HUDEP-2 (cell line): ENCODE data around the gene CFAP54.

ENCODE experiments used
- DNase-seq, 76 experiments: peaks; one replicate each; lab custom pipeline; 2025; ENCODE audit not compliant: unreplicated experiment in 76 of 76; lab: John Stamatoyannopoulos, UW

CFAP54 gene

DNA sequence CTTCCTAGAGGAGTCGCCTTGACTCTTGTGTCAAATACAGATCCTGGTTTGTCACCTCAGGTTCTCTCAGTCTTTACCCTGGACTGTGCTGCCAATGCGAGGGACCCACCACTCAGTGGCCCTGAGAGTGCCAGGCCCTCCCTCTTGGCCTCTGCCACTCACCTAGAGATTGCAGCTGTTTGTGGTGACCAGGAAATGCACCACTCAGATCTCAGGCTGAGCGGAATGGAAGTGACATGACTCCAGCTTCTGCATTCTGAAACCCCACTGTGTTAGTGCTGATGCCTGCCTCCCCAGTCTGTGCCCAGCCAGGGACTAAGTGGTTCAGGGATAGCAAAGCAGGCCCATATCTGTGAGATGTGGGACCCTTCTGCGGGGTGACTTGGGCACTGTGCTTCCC is 389.9 kb downstream of the CFAP54 start:
- DNase-seq = no peak

DNA sequence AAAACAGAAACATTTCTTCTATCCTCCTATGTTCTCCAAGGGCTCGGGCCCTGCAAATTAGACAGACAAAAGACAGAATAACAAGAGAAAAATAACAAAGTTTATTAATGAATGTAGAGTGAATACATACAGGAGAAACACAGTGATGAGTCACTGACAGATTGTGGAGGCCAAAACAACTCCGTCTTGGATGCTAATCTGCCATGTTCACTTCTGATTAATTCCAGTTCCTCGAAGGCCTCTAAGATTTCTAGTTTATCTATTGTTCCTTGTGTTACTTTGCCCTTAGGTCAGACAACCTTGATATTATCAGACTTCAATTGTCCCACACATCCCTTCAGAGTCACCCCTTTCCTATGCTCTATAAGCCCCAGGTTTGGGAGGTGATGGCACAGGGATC is 390.8 kb downstream of the CFAP54 start:
- DNase-seq = peak in 15 of 76 experiments; percentile 3 to 50 (median 14)

DNA sequence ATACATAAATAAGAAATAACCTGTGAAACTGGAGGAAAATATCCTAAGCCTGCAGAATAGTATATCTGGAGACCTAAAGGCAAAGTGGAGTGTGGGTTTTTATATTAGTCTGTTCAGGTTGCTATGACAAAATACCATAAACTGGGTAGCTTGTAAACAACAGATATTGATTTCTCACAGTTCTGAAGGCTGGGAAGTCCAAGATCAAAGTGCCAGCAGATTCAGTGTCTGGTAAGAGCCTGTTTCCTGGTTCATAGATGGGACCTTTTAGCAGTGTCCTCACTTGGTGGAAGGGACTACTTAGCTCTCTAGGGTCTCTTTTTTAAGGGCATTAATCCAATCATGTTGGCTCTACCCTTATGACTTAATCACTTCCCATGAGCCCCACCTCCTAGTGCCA is 392.2 kb downstream of the CFAP54 start:
- no peak for DNase-seq

DNA sequence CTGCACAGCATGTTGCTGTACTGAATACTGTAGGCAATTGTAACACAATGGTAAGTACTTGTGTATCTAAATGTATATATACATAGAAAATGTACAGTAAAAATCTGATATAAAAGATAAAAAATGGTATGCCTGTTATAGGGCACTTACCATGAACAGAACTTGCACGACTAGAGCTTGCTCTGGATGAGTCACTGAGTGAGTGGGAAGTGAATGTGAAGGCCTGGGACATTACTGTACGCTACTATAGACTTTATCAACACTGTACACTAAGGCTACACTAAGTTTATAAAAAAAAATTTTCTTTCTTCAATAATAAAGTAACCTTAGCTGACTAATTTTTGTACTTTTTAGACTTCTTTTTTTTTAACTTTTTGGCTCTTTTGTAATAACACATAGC is 393.5 kb downstream of the CFAP54 start:
- DNase-seq = peak in 13 of 76 experiments; percentile 4 to 60 (median 22)

DNA sequence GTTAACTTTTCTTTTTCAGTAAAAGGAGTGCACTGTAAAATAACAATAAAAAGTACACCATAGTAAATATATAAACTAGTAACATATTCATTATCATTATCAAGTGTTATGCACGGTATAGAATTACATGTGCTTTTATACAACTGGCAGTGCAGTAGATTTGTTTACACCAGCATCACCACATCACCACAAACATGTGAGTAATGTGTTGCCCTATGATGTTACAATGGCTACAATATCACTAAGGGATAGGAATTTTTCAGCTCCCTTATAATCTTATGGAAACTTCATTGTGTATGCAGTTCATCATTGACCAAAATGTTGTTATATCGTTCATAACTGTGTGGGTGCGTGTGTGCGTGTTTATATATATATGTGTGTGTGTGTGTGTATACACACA is 394.2 kb downstream of the CFAP54 start:
- DNase-seq = no peak

DNA sequence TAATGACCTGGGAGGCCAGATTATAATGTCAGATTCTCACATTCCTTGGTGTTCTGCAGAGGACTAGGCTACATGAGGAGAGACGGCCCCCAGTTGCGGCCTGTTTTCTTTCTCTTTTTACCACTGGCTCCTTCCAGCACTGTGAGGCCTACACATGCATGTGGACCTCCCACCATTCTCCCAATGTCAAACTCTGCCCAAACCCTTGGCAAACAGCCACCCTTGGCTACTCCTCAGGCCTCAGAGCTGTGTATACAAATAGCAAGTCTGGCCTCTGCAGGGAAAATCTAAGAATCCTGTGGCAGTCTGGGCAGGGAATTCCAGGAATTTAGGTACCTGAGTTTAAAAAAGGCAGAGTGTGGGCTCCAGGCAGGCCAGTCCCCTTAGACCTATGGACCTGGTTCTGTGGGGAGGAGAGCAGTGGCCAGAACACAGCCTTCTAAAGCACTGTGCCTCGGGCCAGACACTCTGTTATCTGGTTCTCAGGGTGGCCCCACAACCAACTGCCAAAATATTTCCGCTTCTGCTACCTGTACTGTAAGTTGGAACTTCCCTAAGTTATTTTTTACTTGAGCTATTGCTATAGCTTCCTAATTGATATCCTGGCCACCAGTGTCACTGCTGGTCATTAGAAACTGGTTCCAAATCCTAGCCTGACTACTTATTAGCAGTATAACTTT is 397.8 kb downstream of the CFAP54 start:
- peak in 37 of 76 experiments; percentile 5 to 66 (median 33) for DNase-seq

DNA sequence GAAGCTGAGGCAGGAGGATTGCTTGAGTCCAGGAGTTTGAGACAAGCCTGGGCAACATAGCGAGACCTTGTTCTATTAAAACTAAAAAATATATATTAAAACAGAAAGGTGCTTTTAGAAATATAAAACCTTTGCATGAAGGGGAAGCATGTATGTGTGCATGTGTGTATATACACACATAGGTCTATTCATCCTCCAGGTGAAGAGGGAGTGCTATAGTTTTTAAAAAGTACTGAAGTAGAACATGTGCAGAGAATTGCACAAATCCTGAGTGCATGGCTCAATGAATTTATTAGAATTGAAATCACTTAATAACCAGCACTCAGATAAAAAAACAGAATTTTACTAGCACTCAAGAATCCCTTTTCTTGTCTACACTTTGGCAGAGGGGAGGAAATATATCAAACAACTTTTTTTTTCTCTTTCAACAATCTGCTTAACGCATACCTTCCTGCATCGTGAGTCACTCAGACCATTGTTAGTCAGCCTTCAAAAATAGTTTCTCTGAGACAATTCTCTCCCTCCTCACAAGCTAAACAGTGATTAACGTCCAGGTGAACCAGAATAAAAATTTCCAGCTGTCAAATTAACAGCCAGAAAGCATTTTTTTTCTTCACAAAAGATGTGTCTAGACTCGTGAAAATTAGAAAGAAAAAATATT is 400.0 kb downstream of the CFAP54 start:
- DNase-seq = no peak

DNA sequence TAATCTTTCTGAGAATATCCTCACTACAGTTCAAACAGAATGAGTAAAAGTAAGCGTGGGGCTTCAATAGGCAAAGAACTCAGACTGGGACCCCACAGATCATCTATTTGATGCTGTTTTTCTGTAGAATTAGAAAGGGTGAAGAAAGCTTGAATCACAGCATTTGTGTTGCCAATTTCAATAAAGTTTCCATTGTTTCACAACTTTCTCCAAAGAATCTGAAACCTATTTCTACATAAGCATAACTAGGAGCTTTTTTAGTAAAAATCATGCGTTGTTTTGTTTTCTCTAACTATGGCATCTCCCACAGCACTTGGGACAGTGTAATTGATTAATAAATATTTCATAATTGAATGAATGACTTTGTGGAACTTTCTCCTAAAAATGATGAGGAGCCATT is 401.0 kb downstream of the CFAP54 start:
- no peak for DNase-seq

DNA sequence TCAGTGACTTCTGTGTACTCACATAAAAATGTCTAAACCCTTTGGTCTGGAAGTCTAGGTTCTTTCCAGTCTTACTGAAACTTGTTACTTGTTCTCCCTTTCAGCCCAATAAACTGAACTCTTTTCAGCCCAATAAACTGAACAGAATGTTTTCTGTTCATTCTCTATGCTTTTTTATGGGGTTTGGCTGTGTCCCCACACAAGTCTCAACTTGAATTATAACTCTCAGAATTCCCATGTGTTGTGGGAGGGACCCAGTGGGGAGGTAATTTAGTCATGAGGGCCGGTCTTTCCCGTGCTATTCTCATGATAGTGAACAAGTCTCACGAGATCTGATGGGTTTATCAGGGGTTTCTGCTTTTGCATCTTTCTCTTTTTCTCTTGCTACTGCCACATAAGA is 402.7 kb downstream of the CFAP54 start:
- no peak for DNase-seq

DNA sequence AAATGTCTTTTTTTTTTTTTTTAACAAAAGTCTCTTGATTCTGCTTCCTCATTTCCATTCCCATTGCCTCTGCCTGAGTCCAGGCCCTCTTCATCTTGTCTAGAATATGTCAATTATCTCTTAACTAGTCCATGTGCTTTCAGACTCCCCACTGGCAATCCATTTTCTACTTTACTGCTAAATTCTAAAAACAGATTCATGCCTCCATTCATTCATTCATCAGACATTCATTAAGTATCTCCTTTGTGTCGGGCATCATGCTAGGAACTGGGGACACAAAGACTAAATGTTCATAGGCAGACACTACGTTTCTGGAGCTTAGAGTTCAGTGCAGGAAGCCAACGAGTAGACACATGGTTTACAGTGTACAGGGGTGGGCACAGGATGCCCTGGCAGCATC is 408.0 kb downstream of the CFAP54 start:
- no peak for DNase-seq

DNA sequence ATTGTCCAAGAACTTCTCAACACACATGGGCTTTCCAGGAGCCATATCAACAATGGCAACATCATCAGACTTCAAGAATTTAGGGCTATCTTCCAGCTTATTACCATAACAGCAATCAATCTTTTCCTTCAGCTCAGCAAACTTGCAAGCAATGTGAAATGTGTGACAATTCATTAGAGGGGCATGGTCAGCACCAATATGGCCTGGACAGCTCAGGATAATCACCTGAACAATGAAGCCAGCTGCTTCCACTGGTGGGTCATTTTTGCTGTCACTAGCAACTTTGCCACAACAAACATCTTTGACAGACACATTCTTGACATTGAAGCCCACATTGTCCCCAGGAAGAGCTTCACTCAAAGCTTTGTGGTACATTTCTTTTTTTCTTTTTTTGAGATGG is 411.8 kb downstream of the CFAP54 start:
- DNase-seq = no peak

DNA sequence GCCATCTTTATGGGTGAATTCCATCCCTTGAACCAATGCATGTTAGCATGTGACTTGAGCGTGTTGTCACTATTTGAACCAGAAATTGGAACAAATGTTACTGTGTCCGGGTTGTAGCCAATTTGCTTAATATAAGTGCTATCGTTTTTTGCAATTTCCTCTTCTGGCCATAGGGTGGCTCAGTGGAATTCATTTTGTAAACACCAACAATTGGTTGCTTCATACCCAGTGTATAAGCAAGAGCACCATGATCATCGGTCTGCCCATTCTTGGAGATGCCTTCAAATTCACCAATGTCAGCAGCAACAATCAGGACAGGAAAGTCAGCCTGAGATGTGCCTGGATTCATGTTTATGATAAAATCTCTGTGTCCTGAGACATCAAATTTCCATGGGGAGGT is 412.7 kb downstream of the CFAP54 start:
- DNase-seq = peak in 2 of 76 experiments; percentile 1 to 3

DNA sequence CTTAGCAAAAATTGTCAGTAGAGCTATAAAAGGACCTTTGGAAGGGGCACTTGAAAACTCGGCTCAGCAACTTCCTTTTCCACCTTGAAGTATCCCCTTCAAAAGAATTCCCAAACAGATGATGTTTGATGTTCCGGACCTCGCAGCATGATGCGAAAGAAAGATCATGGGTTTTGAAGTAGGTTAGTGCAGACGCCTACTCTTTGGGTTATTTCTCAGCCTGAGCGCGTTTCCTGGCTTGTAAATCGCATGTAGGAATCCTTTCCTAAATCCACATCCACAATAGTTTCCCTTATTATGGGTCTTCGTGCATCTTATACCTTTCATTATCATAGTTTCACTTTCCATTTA is 417.1 kb downstream of the CFAP54 start:
- DNase-seq = no peak

DNA sequence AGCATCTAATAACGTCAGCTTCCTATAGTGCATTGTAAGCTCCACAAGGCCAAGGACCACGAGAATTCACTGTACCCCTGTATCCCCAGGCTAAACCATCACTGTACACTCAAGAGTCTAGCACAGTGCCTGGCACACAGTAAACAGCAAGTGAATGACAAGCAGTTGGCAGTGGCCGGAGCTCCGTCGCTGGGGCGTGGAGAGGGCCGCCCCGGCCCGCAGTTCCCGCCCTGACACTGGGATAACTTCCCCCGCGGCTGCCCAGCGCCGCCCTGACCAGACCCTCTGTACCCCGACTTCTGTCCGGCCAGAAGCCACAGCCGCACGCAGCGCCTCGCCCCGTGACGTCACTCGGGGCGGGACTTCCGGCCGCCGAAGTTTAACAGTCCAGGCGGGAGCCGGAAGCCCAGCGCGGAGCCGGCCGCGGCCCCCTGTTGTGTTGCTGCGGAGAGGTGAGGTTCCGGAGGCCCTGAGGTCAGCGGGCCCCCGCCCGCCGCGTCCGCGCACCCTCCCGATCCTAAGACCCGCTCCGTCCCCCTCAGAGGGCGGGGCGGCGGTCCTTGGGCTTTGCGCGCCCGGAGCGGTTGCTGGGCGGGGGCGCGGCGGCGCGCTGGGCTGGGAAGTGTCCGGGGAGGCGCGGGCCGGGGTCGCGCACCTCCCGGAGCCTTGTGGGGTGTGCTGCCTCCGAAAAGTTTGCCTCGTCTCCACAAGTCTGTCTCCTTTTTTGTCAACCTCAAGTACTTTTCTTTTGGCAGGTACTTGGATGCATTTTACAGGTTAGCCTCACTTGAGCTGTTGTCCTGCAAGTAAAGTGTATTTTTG is 417.7 kb downstream of the CFAP54 start, which contains the start of gene NEDD1:
TSS of gene NEDD1 (plus strand) at position 409 of the 822 bp plus-strand sequence. CDS start 2,503 bp downstream, outside the sequence.
- peak in 74 of 76 experiments; percentile 16 to 84 (median 62) for DNase-seq

DNA sequence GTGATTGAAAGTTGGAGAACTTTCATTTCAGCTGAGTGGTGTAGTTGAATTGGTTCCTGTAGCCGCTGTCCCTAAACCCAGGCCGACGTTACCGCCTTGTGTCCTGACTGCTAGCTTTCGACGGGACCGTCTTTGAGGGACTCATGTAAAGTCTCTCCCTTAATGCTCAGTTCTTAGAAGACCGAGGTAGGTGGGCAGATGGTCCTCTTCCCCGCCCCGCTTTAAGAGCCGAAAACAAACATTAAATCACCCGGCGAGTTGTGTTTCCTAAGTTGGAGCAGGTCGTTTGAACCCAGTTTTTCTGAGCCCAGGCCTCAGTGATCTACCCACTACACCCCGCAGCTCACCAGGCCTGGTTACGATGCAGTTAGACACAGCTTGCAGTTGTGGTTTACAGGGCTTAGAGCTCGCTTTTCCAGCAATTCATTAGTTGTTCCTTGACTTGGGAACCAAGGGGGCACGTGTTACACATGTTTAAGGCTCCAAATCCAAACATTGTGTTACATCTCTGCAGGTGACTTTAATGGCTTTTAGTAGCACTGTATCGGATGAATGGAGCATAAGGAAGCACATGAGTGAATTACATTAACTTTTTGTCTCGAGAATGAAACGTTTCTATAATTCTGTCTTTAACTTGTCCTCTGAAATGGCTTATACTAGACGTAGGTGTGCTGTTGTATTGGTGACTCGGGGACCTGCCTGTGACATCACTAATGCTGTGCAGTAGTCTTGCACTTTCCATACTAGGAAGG is 418.5 kb downstream of the CFAP54 start:
- DNase-seq = peak in 25 of 76 experiments; percentile 2 to 58 (median 13)

DNA sequence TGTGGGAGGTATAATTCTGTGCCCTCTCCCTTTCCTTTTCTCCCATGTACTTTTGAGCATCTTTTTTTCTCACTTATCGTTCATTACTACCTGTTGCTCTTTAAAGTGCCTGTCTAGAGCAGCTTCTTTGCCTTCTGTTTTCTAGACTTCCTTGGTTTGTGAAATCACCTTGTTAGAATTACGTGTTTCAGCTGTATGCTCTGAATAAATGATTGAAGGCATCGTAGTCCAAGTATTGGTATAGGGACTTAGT is 419.0 kb downstream of the CFAP54 start:
- no peak for DNase-seq

DNA sequence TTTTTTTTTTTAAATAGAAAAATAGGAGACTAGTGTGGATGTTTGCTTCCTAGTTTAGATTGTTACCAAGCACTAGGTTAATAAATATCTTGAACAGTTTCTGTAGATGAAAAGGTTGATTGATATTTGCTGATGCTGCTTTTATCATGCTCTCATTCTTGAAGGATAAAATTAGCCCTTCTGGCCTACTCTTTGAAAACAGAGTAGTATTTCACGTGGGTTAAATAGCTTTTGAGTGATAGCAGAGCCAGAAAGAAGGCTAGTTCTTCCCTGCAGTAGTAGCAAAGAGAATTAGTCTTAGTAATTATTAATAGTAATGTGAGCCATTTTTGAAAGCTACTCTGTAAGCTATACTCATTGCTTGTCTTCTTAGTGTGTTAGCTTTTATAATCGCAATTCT is 422.9 kb downstream of the CFAP54 start:
- no peak for DNase-seq

DNA sequence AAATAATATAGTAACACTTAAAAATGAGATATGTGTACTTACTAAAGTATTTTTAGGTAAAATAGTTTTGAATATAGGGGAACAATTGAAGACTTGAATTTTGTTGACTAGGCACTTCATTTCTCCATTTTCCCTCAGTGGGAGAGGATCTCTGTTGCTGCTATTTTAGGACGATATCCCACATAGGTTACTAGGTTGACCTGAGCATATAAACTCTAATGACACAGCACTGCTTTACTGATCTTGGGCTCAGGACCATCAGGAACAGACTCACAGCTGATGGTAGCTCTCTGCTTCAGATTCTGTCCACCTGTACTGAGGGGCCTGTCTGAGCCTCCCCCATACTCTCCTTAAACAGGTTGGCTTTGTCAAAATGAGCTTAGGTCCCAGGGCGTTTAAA is 423.6 kb downstream of the CFAP54 start:
- DNase-seq = no peak

DNA sequence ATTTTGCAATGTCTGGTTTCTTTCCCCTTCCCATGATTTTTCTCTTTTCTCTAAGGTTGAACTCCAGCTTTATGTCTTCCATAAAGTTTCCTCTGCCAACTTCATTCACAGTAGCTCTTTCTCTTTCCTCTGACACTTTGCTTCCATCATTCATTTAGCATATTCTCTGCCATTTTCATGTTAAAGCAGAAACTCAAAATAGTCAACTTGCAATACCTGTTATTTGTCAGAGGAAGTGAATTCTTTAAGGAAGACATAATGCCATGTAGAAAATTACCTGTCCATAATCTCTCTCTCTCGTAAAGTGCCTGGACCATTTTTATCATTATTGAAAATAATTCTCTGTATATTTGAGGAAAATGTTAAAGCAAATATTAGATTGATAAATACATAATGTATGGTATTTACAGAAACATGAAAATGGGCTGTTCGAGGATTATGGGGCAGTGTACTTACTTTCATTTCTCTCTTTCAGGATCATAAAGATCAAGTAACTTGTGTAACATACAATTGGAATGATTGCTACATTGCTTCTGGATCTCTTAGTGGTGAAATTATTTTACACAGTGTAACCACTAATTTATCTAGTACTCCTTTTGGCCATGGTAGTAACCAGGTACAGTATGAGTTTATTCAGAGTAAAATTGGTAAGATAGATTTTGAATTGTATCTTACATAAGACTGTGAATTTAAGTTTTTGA is 430.3 kb downstream of the CFAP54 start:
- no peak for DNase-seq
